ENCODE results near the gene DCTN3. TPM values are rescaled to one million over a fixed set of nuclear protein-coding genes. Genes with fewer than 3 reads are reported as not detected.

DCTN3 gene
- total and polyA plus RNA-seq, 9 of the 15 experiments (the other 6 are each of a cell fraction or from before 2014, with no cell fraction given): 11.0 to 51.0 (median 41.9) TPM

DNA sequence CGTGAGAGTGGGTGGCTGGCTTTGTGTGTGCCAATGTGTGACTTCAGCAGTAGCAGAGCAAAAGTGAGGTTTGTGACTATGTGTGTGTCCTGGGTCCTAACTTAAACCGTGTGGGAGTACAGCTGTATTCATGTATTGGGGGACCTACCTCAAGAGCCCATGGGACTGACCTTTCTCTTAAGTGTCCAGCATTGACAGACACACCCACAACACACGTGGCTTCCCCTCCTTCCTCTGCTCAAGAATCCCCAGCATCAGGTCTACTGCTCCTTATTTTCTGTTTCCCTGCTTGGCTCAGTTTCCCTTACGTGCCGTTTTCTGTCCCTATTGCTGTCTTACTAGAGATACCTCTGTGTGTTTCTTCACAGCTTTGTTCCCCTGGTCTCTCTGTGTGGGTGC lies 32.3 kb upstream of the DCTN3 start (continued):
- TF ChIP-seq ZBTB40 (IDR thresholded peaks at IDR 0.05): no peak
- no peak for TF ChIP-seq ZBTB40 (CRISPR knock-in tag; IDR thresholded peaks at IDR 0.05)
- no peak for TF ChIP-seq SLC30A9 (CRISPR knock-in tag; IDR thresholded peaks at IDR 0.05)
- TF ChIP-seq NFRKB (IDR thresholded peaks at IDR 0.05; ENCODE audit: low read depth): no peak
- TF ChIP-seq ZEB2 (IDR thresholded peaks at IDR 0.05): no peak
- TF ChIP-seq, protein P1, sequence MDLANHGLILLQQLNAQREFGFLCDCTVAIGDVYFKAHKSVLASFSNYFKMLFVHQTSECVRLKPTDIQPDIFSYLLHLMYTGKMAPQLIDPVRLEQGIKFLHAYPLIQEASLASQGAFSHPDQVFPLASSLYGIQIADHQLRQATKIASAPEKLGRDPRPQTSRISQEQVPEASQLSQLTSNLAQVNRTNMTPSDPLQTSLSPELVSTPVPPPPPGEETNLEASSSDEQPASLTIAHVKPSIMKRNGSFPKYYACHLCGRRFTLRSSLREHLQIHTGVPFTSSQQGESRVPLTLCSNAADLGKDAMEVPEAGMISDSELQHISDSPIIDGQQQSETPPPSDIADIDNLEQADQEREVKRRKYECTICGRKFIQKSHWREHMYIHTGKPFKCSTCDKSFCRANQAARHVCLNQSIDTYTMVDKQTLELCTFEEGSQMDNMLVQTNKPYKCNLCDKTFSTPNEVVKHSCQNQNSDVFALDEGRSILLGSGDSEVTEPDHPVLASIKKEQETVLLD (IDR thresholded peaks at IDR 0.05): no peak
- TF ChIP-seq, protein P2, sequence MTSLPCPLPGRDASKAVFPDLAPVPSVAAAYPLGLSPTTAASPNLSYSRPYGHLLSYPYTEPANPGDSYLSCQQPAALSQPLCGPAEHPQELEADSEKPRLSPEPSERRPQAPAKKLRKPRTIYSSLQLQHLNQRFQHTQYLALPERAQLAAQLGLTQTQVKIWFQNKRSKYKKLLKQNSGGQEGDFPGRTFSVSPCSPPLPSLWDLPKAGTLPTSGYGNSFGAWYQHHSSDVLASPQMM (CRISPR knock-in tag; IDR thresholded peaks at IDR 0.05): no peak

Measured in K562 (cell line).